PFSK-1 (cell line): ENCODE measurements around the gene EXOSC9.

Experiments
- FOXP2 ChIP-seq: optimal IDR thresholded peaks from 2 replicates; pipeline ENCODE3; 2011; ENCODE audit warnings: borderline replicate concordance, control low read depth, inconsistent platforms; ENCODE audit not compliant: insufficient read depth; ENCODE audit errors: extremely low read length, extremely low read depth
- POLR2AphosphoS5 ChIP-seq: IDR thresholded peaks from 2 replicates; pipeline ENCODE4 v1.6.1; 2012; ENCODE audit warnings: low read depth, mild to moderate bottlenecking, control low read depth, low read length, moderate library complexity
- SIN3A ChIP-seq: IDR thresholded peaks from 2 replicates; pipeline ENCODE4 v1.6.1; 2012; ENCODE audit warnings: mild to moderate bottlenecking, low read length, moderate library complexity, borderline replicate concordance; ENCODE audit not compliant: insufficient read depth
- TAF1 ChIP-seq: IDR thresholded peaks from 2 replicates; pipeline ENCODE4 v1.6.1; 2012; ENCODE audit warnings: low read length, control low read depth, borderline replicate concordance; ENCODE audit not compliant: insufficient read depth
- TF ChIP-seq, protein P1 (sequence below), 2 experiments: IDR thresholded peaks; 2 replicates each; pipeline versions ENCODE4 v1.6.1 to v1.8.0; 2011 to 2012; ENCODE audit warnings: low read depth in 2 of 2, low read length in 2 of 2, control low read depth in 1 of 2, inconsistent platforms in 1 of 2, mild to moderate bottlenecking in 1 of 2, moderate library complexity in 1 of 2; ENCODE audit not compliant: insufficient read depth in 1 of 2

Gene EXOSC9

DNA sequence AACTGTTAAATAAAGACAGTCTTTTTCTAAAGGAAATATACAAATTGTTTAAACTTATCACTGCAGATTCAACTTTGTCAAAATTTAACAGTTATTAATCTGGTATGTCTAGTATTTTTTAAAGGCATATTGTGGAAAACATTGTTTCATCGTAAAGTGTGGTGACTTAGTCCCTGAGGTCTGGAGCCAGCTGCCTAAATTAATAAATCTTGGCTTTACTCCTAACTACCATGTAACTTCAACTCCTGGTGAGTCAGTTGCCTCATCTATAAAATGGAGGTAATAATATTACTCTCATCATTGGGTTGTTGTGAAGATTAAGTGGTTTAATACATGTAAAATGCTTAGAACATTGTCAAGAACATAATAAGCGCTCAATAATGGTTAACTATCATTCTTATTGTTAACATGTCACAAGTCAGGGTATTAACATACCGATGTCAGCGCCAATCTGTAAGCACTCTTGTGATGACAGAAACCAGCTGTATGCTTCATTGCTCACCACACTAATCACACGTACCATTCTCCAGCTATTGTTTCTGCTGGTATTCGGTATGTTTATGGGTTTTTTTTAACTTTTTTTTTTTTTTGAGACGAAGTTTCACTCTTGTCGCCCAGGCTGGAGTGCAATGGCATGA is 22.0 kb upstream of the EXOSC9 start:
- no peak for TF ChIP-seq TAF1
- no peak for TF ChIP-seq FOXP2
- no peak for TF ChIP-seq POLR2AphosphoS5
- TF ChIP-seq, protein P1, sequence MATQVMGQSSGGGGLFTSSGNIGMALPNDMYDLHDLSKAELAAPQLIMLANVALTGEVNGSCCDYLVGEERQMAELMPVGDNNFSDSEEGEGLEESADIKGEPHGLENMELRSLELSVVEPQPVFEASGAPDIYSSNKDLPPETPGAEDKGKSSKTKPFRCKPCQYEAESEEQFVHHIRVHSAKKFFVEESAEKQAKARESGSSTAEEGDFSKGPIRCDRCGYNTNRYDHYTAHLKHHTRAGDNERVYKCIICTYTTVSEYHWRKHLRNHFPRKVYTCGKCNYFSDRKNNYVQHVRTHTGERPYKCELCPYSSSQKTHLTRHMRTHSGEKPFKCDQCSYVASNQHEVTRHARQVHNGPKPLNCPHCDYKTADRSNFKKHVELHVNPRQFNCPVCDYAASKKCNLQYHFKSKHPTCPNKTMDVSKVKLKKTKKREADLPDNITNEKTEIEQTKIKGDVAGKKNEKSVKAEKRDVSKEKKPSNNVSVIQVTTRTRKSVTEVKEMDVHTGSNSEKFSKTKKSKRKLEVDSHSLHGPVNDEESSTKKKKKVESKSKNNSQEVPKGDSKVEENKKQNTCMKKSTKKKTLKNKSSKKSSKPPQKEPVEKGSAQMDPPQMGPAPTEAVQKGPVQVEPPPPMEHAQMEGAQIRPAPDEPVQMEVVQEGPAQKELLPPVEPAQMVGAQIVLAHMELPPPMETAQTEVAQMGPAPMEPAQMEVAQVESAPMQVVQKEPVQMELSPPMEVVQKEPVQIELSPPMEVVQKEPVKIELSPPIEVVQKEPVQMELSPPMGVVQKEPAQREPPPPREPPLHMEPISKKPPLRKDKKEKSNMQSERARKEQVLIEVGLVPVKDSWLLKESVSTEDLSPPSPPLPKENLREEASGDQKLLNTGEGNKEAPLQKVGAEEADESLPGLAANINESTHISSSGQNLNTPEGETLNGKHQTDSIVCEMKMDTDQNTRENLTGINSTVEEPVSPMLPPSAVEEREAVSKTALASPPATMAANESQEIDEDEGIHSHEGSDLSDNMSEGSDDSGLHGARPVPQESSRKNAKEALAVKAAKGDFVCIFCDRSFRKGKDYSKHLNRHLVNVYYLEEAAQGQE (IDR thresholded peaks at IDR 0.05; ENCODE audit: insufficient read depth in 1 of 2, low read depth in 2 of 2, low read length in 2 of 2) = no peak
- TF ChIP-seq SIN3A = no peak

DNA sequence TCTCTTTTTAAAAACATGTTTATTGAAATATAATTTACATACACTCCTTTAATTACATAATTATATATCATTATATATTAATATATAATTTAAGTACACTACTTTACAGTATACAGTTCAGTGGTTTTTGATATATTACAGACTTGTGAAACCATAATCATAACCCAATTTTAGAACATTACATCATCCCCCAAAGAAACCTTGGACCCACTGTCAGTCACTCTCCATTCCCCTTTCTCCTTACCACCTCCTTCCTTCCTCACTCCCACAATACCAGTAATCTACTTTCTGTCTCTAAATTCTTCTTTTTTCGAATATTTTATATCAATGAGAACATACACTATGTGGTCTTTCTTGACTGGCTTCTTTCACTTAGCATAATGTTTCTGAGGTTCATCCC is 17.9 kb upstream of the EXOSC9 start:
- TF ChIP-seq POLR2AphosphoS5 (no peak), FOXP2 (no peak), TAF1 (no peak), SIN3A (no peak)
- TF ChIP-seq, protein P1 (IDR thresholded peaks at IDR 0.05; ENCODE audit: insufficient read depth in 1 of 2, low read depth in 2 of 2, low read length in 2 of 2) = no peak

DNA sequence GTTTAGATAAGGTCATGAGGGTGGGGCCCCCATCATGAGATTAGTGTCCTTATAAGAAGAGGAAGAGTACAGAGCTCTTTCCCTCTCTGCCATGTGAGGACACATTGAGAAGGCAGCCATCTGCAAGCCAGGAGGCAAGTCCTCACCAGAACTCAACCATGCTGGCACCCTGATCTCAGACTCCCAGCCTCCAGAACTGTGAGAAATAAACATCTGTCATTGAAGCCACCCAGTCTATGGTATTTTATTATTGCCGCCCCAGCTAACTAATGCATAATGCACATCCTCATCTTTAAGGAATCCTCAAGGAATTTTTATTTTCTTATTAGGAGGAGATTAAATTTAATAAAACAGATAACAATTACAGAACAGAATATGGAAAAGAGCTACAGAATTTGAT is 16.7 kb upstream of the EXOSC9 start:
- TF ChIP-seq TAF1 = no peak
- no peak for TF ChIP-seq POLR2AphosphoS5
- TF ChIP-seq, protein P1 (IDR thresholded peaks at IDR 0.05; ENCODE audit: insufficient read depth in 1 of 2, low read depth in 2 of 2, low read length in 2 of 2) = no peak
- no peak for TF ChIP-seq FOXP2
- TF ChIP-seq SIN3A = no peak

DNA sequence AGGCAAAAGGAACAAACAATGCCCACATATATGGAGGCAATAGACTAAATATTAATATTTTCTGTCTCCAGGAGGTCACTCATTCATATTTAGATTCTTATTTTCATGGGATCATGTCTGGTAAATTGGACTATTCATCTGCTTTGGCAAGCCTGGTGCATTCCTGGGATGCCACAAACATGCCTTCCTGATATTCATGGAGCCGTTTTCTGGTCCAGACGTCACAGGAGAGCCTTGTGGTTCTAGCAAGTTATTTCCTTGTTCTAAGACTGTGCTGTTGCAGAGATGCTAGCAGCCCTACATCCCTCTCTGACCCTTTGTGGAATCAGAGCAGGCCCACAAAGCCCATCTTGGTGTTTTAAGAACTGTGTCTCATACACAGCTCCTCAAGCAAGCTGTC is 16.1 kb upstream of the EXOSC9 start:
- TF ChIP-seq, protein P1 (IDR thresholded peaks at IDR 0.05; ENCODE audit: insufficient read depth in 1 of 2, low read depth in 2 of 2, low read length in 2 of 2) = no peak
- TF ChIP-seq FOXP2 = no peak
- no peak for TF ChIP-seq SIN3A
- TF ChIP-seq TAF1 = no peak
- no peak for TF ChIP-seq POLR2AphosphoS5

DNA sequence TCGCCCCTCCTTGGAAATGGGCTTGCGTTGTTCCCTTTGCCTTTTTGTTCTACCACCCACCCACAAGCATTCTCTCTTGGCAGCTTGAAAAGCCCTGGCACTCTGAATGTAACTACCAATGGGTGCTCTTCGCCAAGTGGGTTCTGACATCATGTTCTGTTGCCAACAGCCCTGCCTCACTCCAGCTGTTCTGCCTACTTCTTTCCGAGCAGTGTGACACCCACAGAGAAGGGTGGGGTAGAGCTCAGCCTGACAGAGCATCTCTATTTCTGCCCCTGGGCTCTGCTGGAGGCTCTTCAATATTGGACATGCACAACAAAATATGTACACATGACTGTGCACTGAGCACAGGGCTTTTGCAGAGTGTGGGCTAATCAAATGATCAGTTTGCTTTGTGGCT is 15.6 kb upstream of the EXOSC9 start:
- TF ChIP-seq POLR2AphosphoS5 = no peak
- TF ChIP-seq TAF1 = no peak
- TF ChIP-seq SIN3A = no peak
- TF ChIP-seq, protein P1 (IDR thresholded peaks at IDR 0.05; ENCODE audit: insufficient read depth in 1 of 2, low read depth in 2 of 2, low read length in 2 of 2) = no peak
- no peak for TF ChIP-seq FOXP2
